Adrenal gland (tissue), 12 donors: ENCODE results near the gene ZNF598. TPM values are rescaled to one million over a fixed set of nuclear protein-coding genes. Genes with fewer than 3 reads are reported as not detected.

Experiments
- DNase-seq, 7 donors: peaks; one replicate each; pipeline ENCODE4 v3.0.0-alpha.2; 2019 to 2020
- H3K27ac ChIP-seq, 5 donors: fragments of 200-600 bp; sonication (generic) in 4 of 5; 1 replicate in 3 of 5; 2 replicates in 2 of 5; pipeline versions ENCODE4 v1.5.1 to v1.8.0; 2016 to 2020; ENCODE audit warnings: mild to moderate bottlenecking in 1 of 5
- H3K27me3 ChIP-seq: fragments of 200-600 bp; 2 replicates; pipeline ENCODE4 v1.8.0; 2021
- H3K36me3 ChIP-seq, 2 donors: fragments of 200-600 bp; replicated peaks in 1 of 2; 1 replicate in 1 of 2; 2 replicates in 1 of 2; pipeline versions ENCODE4 v1.5.1 to v1.8.0; 2018 to 2022
- H3K4me1 ChIP-seq, 2 donors: fragments of 200-600 bp; replicated peaks in 1 of 2; 1 replicate in 1 of 2; 2 replicates in 1 of 2; pipeline versions ENCODE4 v1.5.1 to v1.8.0; 2018 to 2021
- H3K4me3 ChIP-seq, 4 donors: fragments of 200-600 bp; sonication (generic) in 3 of 4; one replicate each; pipeline ENCODE4 v1.5.1; 2016 to 2018
- H3K9me3 ChIP-seq, 3 donors: fragments of 200-600 bp; sonication (generic) in 1 of 3; replicated peaks in 1 of 3; 1 replicate in 2 of 3; 2 replicates in 1 of 3; pipeline versions ENCODE4 v1.5.1 to v1.8.0; 2016 to 2021
- POLR2A ChIP-seq, 2 donors: fragments of 450-650 bp; IDR thresholded peaks; one replicate each; pipeline ENCODE4 v1.6.1; 2017; ENCODE audit warnings: antibody characterized with exemption in 2 of 2, mild to moderate bottlenecking in 2 of 2, moderate library complexity in 1 of 2
- WGBS, 4 donors: extraction: QIAGEN DNeasy Blood & Tissue Kit in 2 of 4; methylation state at CpG; one replicate each; pipeline versions ENCODE4 v1.1.5 to v1.1.7; 2013 to 2017; 5-methylcytosine and 5-hydroxymethylcytosine counted together
- intact Hi-C, 2 donors: fragments of 100-400 bp; cut with DNase I; formaldehyde crosslinking; loops; one replicate each; pipeline versions ENCODE4 v1.14.1 to v1.15.0; 2022 to 2023
- polyA plus RNA-seq, 3 donors: library from polyadenylated mRNA; stranded (reverse); fragments of 200-250 nt in 2 of 3; fragments of 350-450 nt in 1 of 3; fragmentation: Illumina TruSeq in 1 of 3; extraction: RNeasy Lipid Tissue Mini Kit (QIAGEN cat#74804) in 1 of 3; gene quantifications; one replicate each; pipeline ENCODE4 v1.2.3, GENCODE V29; 2013 to 2014
- total RNA-seq, 9 donors: library from RNA; depleted of rRNA in 4 of 9; stranded (reverse); fragments of >200 nt in 4 of 9; fragments of 120-200 nt in 1 of 9; fragmentation: NEBNext Ultra II Directional in 1 of 9; extraction: Animal tissue kit (Norgen Biotek cat#: 25700) in 1 of 9; gene quantifications; one replicate each; pipeline versions ENCODE4 v1.1.0 to v1.2.4, GENCODE V29; 2013 to 2023
- TF ChIP-seq, protein P1 (sequence below), 6 experiments: fragments of 450-650 bp in 4 of 6; fragments of 200-600 bp in 2 of 6; sonication (generic) in 1 of 6; IDR thresholded peaks; 1 replicate in 5 of 6; 2 replicates in 1 of 6; pipeline versions ENCODE4 v1.5.1 to v1.8.0; 2016 to 2021; ENCODE audit warnings: antibody characterized with exemption in 6 of 6, mild to moderate bottlenecking in 2 of 6, moderate library complexity in 1 of 6
- donor health status: healthy with polysubstance abuse.
- donor health status: Bipolar disorder and iron deficiency.
- donor health status: DM: yes; HTN: yes; CAD: no.
- donor health status: DM: no; HTN: no; CAD: no.
- donor health status: DM: no; HTN: no; CAD: no.
- donor health status: DM: yes; HTN: yes; CAD: no.

ZNF598 gene
- total and polyA plus RNA-seq, 12 donors, result 4.7 to 51.5 (median 29.0) TPM

DNA sequence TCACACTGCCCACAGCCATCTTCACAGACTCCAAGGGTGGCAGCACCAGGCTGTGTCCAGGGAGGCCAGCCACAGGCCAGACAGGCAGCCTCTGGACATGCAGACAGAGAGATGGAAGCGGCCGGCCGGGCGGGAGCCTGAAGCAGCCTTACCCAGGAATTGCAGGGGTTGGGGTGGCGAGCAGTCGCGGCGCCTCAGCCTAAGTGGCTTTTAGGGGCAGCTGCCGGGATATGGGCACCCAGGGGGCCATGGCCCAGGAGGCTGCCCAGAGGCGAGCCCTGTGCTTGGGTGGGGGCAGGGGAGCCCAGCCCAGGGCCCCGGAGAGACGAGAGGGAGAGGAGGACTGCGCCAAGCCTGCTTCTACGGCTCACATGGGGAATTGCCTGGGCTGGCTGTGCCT lies 15.6 kb upstream of the ZNF598 start:
- Histone ChIP-seq H3K4me3 (no peak overlapping the region), H3K27me3 (peaks cover 3% of the 10 kb centered on the region), H3K9me3 (no peaks in the 10 kb centered on the region), H3K4me1 (peaks cover 14 to 38% of the 10 kb centered on the region in 2 donors), H3K36me3 (no peaks in the 10 kb centered on the region), H3K27ac (no peak overlapping the region)
- intact Hi-C loops, result no loop called here
- WGBS, 4 donors, result 86 to 94% (median 91%) methylated on average over 2 to 14 of the region's 14 CpGs
- TF ChIP-seq, protein P1, sequence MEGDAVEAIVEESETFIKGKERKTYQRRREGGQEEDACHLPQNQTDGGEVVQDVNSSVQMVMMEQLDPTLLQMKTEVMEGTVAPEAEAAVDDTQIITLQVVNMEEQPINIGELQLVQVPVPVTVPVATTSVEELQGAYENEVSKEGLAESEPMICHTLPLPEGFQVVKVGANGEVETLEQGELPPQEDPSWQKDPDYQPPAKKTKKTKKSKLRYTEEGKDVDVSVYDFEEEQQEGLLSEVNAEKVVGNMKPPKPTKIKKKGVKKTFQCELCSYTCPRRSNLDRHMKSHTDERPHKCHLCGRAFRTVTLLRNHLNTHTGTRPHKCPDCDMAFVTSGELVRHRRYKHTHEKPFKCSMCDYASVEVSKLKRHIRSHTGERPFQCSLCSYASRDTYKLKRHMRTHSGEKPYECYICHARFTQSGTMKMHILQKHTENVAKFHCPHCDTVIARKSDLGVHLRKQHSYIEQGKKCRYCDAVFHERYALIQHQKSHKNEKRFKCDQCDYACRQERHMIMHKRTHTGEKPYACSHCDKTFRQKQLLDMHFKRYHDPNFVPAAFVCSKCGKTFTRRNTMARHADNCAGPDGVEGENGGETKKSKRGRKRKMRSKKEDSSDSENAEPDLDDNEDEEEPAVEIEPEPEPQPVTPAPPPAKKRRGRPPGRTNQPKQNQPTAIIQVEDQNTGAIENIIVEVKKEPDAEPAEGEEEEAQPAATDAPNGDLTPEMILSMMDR (IDR thresholded peaks at IDR 0.05), result no peak
- no peak for TF ChIP-seq POLR2A (IDR thresholded peaks at IDR 0.05)
- DNase-seq, result no peak

DNA sequence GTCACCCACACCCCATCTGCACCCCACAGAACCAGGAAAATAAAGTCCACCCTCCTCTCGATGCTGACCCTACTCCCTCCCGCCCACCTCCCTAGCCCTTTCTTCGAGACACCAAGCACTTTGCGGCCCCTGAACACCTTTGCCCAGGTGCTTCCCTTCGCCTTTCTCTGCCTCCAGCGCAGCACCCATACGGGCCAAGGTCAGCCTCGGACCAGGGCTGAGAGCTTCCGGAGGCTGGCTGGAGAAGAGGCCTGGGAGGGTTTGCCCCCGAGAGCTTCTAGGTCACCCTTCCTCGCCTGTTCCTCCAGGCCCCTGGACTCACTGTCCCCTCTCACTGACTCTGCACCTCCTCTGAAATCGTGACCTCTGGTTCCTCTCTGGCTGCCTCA lies 14.4 kb upstream of the ZNF598 start:
- DNase-seq, result no peak
- Histone ChIP-seq H3K4me1 (peaks cover 14 to 38% of the 10 kb centered on the region in 2 donors), H3K9me3 (no peaks in the 10 kb centered on the region), H3K27ac (peak overlapping the region in 2 of 5 donors; percentile 65 to 66), H3K27me3 (peaks cover 15% of the 10 kb centered on the region), H3K36me3 (no peaks in the 10 kb centered on the region), H3K4me3 (peak overlapping the region in 1 of 4 donors; percentile 29)
- WGBS, 4 donors, result 54 to 63% (median 59%) methylated on average over 11 to 12 of the region's 12 CpGs
- TF ChIP-seq POLR2A (IDR thresholded peaks at IDR 0.05), result no peak
- intact Hi-C loops, result loop anchor here (5.0 kb wide), 2 partner anchors 58 to 123 kb away; partner anchors contain the start of gene RAB26 (in 1 of the 2)

DNA sequence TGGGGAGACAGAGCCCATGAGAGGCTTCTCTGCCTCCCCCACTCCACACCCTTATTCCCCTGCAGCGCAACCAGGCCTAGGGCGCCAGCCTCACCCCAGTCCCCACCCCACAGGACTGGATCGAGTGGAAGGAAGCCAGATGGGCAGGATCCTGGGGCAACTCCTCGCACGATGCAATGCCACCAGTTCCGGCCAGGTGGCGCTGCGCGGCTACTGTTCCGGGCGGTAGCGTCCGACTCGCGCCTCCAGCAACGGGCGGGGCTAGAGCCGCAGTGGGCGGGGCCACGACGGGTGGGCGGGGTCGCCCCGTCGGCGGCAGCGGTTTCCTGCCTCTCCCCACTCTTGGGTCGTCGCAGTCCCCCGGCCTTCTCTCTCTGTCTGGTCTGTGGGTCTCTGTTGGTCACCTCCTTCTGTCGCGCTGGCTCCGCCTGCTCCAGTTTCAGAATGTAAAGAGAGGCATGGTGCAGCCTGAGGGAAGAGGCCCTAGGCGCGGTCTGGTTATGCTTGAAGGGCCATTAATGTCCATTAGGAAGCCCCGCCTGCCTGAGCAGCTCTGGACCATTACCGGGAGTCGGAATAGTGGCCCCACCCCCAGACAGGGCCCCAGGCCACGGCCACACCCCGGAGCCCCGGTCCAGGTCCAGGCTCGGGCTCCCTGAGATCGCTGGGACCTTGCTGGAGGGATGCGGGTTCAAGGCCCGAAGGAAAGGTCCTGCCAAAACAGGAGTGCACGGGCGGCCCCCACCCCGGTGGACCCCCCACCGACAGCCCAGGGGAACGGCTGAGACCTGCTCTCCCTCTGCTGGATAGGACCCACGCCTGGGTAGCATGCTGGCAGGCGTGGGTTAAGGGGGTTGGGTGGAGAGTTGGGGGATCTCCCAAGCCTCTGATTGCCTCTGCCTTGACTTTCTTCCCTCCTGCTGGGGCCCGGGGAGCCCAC lies 13.7 kb upstream of the ZNF598 start:
- TF ChIP-seq POLR2A (IDR thresholded peaks at IDR 0.05), result peak in 1 of 2 donors; percentile 48
- TF ChIP-seq, protein P1 (IDR thresholded peaks at IDR 0.05), result peak; percentile 93 to 99 (median 98)
- no peaks in the 10 kb centered on the region for H3K36me3 ChIP-seq
- H3K27me3 ChIP-seq, result peaks cover 17% of the 10 kb centered on the region
- 13 to 67% (median 22%) methylated on average over 3 to 53 of the region's 53 CpGs for WGBS, 4 donors
- DNase-seq, result peak; percentile 89 to 96 (median 94)
- H3K4me1 ChIP-seq, result peaks cover 14 to 37% of the 10 kb centered on the region in 2 donors
- H3K4me3 ChIP-seq, result peak overlapping the region in 2 of 4 donors; percentile 1 to 29
- H3K9me3 ChIP-seq, result no peaks in the 10 kb centered on the region
- intact Hi-C loops, result loop anchor here (2.0 to 5.0 kb wide), 3 partner anchors 59 to 124 kb away; partner anchors contain the start of gene RAB26 (in 1 of the 2)
- peak overlapping the region in 3 of 5 donors; percentile 1 to 66 (median 65) for H3K27ac ChIP-seq

DNA sequence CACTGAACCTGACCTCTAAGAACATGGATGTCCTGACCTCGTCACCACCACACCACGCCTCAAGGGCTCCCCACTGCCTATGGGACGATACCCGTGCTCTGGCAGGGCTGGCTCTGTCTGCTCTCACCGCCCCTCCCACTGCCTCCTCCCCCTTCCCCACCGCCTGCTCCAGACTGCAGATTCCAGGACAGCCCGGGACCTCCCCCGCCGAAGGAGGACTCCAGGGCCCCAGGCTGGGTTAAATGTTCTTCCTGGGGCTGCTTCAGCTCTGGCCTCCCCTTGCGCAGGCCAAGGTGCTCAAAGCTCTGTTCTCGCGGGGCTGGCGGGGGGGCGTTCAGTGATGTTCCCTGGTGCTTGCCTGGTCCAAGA lies 13.1 kb upstream of the ZNF598 start:
- no peaks in the 10 kb centered on the region for H3K36me3 ChIP-seq
- H3K27me3 ChIP-seq, result peaks cover 17% of the 10 kb centered on the region
- H3K4me3 ChIP-seq, result peak overlapping the region in 2 of 4 donors; percentile 1 to 29
- 1 to 4% (median 2%) methylated on average over 11 to 14 of the region's 14 CpGs for WGBS, 4 donors
- peak in 1 of 7 donors; percentile 36 for DNase-seq
- H3K27ac ChIP-seq, result no peak overlapping the region
- peaks cover 14 to 31% of the 10 kb centered on the region in 2 donors for H3K4me1 ChIP-seq
- no peaks in the 10 kb centered on the region for H3K9me3 ChIP-seq
- intact Hi-C loops, result loop anchor here (2.0 to 5.0 kb wide), 3 partner anchors 60 to 125 kb away; partner anchors contain the start of gene RAB26 (in 1 of the 2)
- no peak for TF ChIP-seq POLR2A (IDR thresholded peaks at IDR 0.05)
- TF ChIP-seq, protein P1 (IDR thresholded peaks at IDR 0.05), result no peak
